HUES48 (cell line): ENCODE measurements around the gene TLX3.
"Not testable (repeated sequence)": the region's sequence is repeated elsewhere in the genome, so short reads cannot be mapped to it uniquely, and the experiment has no call there.

Experiments used
- H3K27ac ChIP-seq: one replicate; pipeline ENCODE4 v1.7.0; 2013; ENCODE audit warnings: low read depth, low read length, inconsistent platforms
- H3K27me3 ChIP-seq: 2 replicates; pipeline ENCODE4 v1.6.1; 2013; ENCODE audit warnings: mild to moderate bottlenecking, low read length; ENCODE audit not compliant: control insufficient read depth, insufficient read depth
- H3K36me3 ChIP-seq: 2 replicates; pipeline ENCODE4 v1.6.1; 2013; ENCODE audit warnings: low read length; ENCODE audit not compliant: control insufficient read depth, insufficient read depth
- H3K4me1 ChIP-seq: 2 replicates; pipeline ENCODE4 v1.6.1; 2013; ENCODE audit warnings: mild to moderate bottlenecking, low read length; ENCODE audit not compliant: control insufficient read depth, insufficient read depth
- H3K4me3 ChIP-seq: 2 replicates; pipeline ENCODE4 v1.5.1; 2013; ENCODE audit warnings: mild to moderate bottlenecking, low read depth, low read length
- H3K9ac ChIP-seq: 2 replicates; pipeline ENCODE4 v1.6.1; 2013; ENCODE audit warnings: mild to moderate bottlenecking, low read depth, low read length, moderate library complexity
- H3K9me3 ChIP-seq: 2 replicates; pipeline ENCODE4 v1.6.1; 2013; ENCODE audit warnings: low read length; ENCODE audit not compliant: control insufficient read depth, insufficient read depth

Gene TLX3

GRCh38 chr5:171275841-171276544, 33.1 kb upstream of the TLX3 start:
- Histone ChIP-seq H3K36me3 (no peaks in the 10 kb centered on the region), H3K9ac (no peak overlapping the region), H3K27me3 (no peaks in the 10 kb centered on the region), H3K4me3 (no peak overlapping the region), H3K27ac (no peak overlapping the region), H3K9me3 (no peaks in the 10 kb centered on the region), H3K4me1 (peaks cover 5% of the 10 kb centered on the region; the same call in 1 of the 2 replicates)

DNA sequence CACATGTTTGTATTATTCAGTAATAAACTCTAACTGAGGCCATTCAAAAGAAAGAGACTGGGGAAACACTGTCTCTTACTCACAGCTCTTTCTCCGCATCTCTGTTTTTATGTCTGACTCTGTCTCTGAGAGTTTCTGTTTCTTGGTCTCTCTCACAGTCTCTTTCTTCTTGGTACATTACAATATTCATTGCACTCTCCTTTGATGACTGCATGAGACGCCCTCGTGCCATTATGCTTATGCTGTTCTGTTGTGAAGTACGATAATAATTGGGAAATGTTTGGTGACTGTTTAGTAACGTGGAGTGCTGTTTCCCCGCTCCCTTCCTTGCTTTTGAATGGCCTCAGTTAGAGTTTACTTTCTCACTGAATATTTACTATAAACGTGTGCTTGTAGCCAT, 25.3 kb upstream of the TLX3 start:
- no peak overlapping the region for H3K27ac ChIP-seq
- no peak overlapping the region for H3K4me3 ChIP-seq
- no peaks in the 10 kb centered on the region for H3K36me3 ChIP-seq
- no peaks in the 10 kb centered on the region for H3K4me1 ChIP-seq
- no peaks in the 10 kb centered on the region for H3K27me3 ChIP-seq
- no peaks in the 10 kb centered on the region for H3K9me3 ChIP-seq
- H3K9ac ChIP-seq: no peak overlapping the region

GRCh38 chr5:171285465-171285864, 23.6 kb upstream of the TLX3 start:
- Histone ChIP-seq H3K27ac (no peak overlapping the region), H3K27me3 (no peaks in the 10 kb centered on the region)

DNA sequence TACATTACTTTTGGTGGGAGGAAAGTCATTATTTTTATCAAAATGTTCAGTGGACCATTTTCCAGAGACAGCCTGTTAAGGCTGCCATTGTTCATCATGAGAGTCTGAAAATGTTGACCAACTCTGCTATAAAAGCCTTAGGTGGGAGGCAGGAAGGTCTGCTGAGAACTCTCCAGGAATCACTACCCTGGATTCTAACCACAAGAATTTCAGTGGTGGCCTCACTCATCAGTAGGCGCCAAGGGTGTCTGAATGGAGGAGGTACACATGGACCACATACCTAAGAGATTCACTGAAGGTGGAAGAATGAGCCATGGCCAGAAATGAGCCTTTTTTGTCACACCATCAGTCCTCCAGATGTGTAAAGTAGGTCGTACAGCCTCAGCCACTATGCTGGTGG, 21.0 kb upstream of the TLX3 start:
- H3K4me1 ChIP-seq: no peaks in the 10 kb centered on the region
- no peaks in the 10 kb centered on the region for H3K27me3 ChIP-seq
- H3K4me3 ChIP-seq: no peak overlapping the region
- H3K9ac ChIP-seq: no peak overlapping the region
- H3K36me3 ChIP-seq: no peaks in the 10 kb centered on the region
- H3K9me3 ChIP-seq: no peaks in the 10 kb centered on the region
- H3K27ac ChIP-seq: no peak overlapping the region

More at GRCh38 chr5:171285465-171285864, 23.6 kb upstream of the TLX3 start:
- Histone ChIP-seq H3K36me3 (no peaks in the 10 kb centered on the region), H3K9ac (no peak overlapping the region), H3K4me1 (no peaks in the 10 kb centered on the region), H3K9me3 (no peaks in the 10 kb centered on the region), H3K4me3 (no peak overlapping the region)

- H3K9ac ChIP-seq: no peak overlapping the region
- H3K9me3 ChIP-seq: no peaks in the 10 kb centered on the region
- no peaks in the 10 kb centered on the region for H3K36me3 ChIP-seq
- no peak overlapping the region for H3K4me3 ChIP-seq
- no peaks in the 10 kb centered on the region for H3K27me3 ChIP-seq
- H3K27ac ChIP-seq: no peak overlapping the region
- H3K4me1 ChIP-seq: no peaks in the 10 kb centered on the region
Measured at GRCh38 chr5:171291371-171291770, 17.7 kb upstream of the TLX3 start.

- no peaks in the 10 kb centered on the region for H3K9me3 ChIP-seq
- no peak overlapping the region for H3K27ac ChIP-seq
- H3K36me3 ChIP-seq: no peaks in the 10 kb centered on the region
- H3K4me3 ChIP-seq: no peak overlapping the region
- H3K9ac ChIP-seq: no peak overlapping the region
- H3K4me1 ChIP-seq: no peaks in the 10 kb centered on the region
- peaks cover 12% of the 10 kb centered on the region for H3K27me3 ChIP-seq
Measured at GRCh38 chr5:171295299-171295698, 13.7 kb upstream of the TLX3 start.

GRCh38 chr5:171295801-171296200, 13.2 kb upstream of the TLX3 start:
- Histone ChIP-seq H3K36me3 (no peaks in the 10 kb centered on the region), H3K27ac (no peak overlapping the region), H3K4me3 (no peak overlapping the region), H3K9ac (no peak overlapping the region), H3K9me3 (no peaks in the 10 kb centered on the region), H3K4me1 (no peaks in the 10 kb centered on the region), H3K27me3 (peaks cover 16% of the 10 kb centered on the region)

DNA sequence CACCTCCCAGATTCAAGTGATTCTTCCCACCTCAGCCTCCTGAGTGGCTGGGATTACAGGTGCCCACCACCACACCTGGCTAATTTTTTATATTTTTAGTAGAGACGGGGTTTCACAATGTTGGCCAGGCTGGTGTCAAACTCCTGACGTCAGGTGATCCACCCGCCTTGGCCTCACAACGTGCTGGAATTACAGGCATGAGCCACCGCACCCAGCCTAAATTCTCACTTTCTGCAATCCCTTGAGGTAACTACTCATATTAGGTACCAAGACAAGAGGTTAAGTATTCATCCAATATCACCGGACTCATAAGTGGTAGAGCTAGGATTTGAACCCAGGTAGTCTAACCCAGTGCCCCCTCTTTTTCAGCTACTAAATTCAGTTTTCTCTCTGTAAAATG, 11.1 kb upstream of the TLX3 start:
- not testable (repeated sequence) for H3K9ac ChIP-seq, H3K27ac ChIP-seq, H3K36me3 ChIP-seq, H3K9me3 ChIP-seq, H3K4me1 ChIP-seq, H3K4me3 ChIP-seq
- peaks cover 35% of the 10 kb centered on the region for H3K27me3 ChIP-seq

DNA sequence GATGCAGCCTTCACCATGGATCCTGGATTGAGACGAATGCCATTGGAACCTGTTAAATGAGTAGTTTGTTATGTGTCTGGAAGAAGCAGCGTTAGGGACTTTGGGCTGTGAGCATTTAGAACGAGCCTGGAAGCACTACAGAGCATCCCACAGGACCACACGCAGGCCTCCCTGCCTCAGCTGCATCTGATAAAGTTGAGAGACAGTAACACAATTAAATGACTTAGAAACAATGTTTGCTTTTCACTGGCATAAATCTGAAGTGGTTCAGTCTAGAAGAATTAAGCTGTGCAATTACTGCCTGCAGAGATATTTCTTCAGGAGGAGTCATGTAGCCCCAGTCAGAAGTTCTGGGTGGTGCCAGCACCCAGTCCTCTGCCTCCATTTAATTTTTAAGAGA, 9.8 kb upstream of the TLX3 start:
- no peaks in the 10 kb centered on the region for H3K4me1 ChIP-seq
- no peaks in the 10 kb centered on the region for H3K9me3 ChIP-seq
- H3K9ac ChIP-seq: no peak overlapping the region
- no peak overlapping the region for H3K4me3 ChIP-seq
- no peak overlapping the region for H3K27ac ChIP-seq
- no peaks in the 10 kb centered on the region for H3K36me3 ChIP-seq
- H3K27me3 ChIP-seq: peaks cover 48% of the 10 kb centered on the region

GRCh38 chr5:171299851-171300250, 9.2 kb upstream of the TLX3 start:
- no peaks in the 10 kb centered on the region for H3K4me1 ChIP-seq
- no peak overlapping the region for H3K9ac ChIP-seq
- H3K36me3 ChIP-seq: no peaks in the 10 kb centered on the region
- peaks cover 54% of the 10 kb centered on the region for H3K27me3 ChIP-seq
- H3K9me3 ChIP-seq: no peaks in the 10 kb centered on the region
- H3K27ac ChIP-seq: no peak overlapping the region
- H3K4me3 ChIP-seq: no peak overlapping the region

- Histone ChIP-seq H3K27ac (no peak overlapping the region), H3K9ac (no peak overlapping the region), H3K27me3 (peaks cover 59% of the 10 kb centered on the region), H3K36me3 (no peaks in the 10 kb centered on the region), H3K4me1 (no peaks in the 10 kb centered on the region), H3K9me3 (no peaks in the 10 kb centered on the region), H3K4me3 (no peak overlapping the region)
Measured at GRCh38 chr5:171300358-171300757, 8.7 kb upstream of the TLX3 start.
